HG02852 (cell line): ENCODE results near the gene CNPY1.

Experiments used
- ATAC-seq: cut with Tn5 transposase; IDR thresholded peaks from one replicate; pipeline ENCODE4 v1.9.1; 2021; ENCODE audit warnings: mild to moderate bottlenecking, moderate library complexity; ENCODE audit not compliant: unreplicated experiment

Gene CNPY1

DNA sequence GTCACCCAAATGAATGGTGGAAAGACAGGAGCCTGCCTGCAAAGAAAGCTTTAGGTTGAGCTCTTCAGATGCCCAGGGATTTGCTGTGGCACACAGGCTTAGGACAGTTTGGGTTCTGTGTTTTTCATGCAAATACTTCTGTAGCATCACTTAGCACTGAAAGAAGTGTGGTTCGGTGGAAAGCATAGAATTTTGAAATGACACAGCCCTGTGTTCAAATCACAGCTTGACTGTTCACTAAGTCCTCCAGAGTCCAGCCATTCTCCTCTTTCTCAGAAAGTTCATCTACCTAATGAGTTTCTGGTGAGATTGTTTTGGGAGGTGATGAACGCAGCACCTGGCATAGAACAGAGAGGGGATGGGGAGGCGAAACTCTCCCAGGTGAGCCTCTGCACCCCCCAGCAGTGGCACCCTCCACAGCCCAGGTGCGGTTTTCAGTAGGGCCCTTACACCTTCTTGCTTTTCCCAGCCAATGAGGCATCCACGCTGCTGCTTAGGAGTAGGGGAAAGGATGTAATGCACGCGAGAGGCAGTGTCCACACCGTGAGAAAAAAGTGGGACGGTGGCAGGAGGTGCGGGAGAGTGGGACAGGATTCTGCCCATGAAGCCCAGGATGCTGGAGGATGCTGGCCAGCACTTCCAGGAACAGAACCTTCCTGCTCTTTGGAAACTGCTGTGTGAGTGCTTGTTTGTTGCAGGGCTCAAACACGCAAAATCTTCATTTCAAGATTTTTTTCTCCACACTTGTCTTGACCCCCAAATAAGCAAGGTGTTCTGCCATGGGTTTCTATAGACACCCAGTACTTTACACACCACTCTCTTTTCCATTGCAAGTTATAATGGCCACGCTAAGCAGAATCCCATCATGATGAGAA lies 76.8 kb downstream of the CNPY1 start:
- no peak for ATAC-seq

DNA sequence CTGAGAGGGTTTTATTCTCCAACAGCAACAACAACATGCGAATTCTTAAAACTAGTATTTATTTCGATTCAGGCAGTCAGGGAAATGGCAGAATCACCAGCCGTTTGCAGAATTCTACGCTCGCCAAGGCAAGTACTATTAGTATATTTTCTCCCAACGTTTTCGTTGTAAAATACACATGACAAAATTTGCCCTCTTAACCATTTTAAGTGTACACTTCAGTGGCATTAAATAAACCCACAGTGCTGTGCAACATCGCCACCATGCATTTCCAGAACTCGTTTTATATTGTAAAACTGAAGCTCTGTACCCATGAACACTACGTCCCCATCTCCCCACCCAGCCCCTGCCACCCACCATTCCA lies 77.6 kb downstream of the CNPY1 start:
- ATAC-seq, result no peak

DNA sequence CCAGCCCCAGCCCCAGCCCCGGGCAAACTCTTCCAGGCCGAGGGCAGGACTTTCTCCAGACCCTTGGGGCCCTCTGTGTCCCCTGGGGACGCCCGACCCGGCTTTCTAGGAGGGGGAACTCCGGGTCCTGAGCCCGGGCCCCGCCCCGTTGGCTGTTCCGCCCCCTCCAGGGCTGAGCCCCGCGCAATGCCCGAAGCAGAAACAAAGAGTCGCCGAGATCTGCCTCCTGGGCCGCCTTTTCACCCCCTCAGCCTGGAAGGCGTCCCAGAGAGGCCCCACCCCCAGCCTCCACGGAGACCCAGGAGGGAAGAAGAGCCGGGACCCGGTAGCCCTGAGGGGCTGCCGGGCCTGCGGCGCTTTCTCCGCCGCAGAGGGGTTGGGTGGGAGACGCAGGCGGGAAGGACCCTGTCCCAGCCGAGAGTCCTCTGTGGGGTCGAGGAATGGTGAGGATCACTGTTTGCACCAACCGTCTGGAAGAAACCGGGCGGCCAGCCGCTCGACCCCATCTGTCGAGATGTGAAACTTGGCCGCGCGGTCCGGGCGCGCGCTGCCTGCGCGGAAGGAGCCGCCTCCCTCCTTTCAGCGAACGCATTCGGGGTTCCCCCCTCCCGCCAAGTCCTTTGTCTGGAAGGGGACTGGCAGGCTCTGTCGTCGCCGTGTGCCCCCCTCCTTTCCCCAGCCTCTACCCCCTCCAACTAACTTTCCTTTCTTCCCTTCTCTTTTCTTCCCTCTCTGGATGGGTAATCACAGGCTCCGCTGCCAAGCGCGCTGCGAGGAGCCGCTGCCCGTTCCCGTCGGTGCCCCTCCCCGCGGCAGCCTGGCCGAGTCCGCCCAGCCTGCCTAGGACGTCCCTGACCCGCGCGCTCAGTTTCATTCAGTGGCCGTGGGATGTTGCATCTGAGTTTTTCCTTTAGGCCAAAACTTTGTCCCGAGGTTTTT lies 78.2 kb downstream of the CNPY1 start:
- ATAC-seq, result no peak

DNA sequence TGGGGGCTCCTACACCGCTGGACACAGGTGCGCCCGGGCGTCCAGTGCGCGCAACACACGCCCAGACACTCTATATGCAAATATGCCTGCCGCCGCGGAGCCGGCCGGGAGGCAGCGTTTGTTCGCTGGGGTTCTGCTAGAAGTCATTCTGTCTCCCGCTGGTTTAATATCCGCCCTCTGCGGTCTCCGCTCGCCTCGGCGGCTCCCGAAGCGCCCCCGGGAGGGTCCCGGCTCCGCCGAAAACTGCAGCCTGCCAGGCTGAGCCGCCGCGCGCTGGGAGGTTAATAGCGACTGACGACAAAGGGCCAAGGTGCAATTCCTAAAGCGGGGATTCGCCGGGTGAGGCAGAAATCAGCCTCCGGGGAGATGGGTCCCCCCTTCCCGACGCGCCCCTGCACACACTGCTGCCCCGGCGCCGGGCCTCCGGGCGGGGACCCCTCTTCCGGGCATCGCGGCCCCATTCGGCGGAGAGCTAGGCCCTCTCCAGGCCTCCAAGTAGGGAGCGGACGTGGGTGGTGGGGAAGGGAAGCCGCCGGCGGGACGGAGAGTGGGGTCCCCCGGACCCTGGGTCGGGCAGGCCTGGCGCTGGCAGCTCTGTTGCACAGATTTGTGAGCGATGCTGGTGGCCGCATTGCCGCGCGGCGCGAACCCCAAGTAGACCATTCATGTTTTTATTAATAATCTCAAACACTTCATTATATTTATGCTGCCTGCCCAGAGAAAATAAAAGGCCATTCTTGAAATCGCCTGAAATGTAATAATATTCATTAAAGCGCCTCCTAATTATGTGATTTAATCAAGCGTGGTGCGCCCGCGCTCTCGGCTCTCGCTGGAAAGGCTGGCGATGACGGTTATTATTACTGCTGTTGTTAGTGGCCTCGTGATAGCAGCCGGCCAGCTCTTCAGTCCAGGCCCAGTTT lies 79.3 kb downstream of the CNPY1 start:
- ATAC-seq, result peak; percentile 43

DNA sequence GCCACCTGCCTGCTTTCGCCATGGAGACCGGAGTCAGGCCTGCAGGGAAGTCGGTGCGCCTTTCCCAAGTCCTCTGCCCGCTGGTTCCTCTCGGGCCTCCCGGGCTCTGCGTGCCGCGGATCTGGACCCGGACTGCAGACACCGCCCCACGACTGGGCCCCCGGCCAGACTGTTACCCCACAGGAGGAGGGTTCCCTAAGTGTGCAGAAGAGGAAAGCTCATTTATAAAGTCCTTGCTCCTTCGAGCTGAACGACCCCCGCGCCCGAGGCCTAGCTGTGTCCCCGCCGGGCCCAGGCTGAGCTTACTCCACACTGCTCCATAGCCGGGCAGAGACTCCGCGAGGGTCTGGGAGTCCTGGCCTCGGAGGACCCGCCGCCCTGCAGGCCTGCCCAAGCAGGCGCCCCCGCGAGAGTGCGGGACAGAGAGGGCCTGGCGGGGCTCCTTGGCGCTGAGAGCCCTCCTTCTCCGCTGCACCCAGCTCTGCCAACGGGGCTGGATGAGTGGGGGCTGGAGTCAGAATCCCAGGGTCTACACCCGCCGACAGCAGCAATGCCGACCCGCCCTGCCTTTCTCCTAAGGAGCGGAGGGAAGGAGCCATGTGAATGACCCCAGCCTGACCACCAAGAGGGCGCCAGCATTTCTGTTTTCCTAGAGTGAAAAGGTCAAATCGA lies 80.1 kb downstream of the CNPY1 start:
- ATAC-seq, result no peak

DNA sequence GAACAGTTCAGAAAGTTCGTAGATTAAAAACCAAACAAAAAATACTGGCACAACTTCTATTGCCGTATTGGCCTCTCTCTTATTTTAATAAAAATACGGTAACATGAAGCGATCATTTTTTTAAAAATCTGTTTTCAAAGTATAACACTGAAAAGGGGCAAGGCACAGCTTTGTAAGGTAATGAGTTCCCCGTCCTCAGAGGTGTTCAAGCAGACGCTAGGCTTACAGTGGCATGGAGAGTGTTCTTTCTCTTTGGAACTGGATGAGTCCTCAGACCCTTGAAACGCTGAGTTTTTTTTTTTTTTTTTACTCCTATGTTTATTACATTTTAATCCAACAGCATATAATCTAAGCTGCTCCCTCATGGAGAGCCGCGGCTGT lies 80.6 kb downstream of the CNPY1 start:
- ATAC-seq, result no peak

DNA sequence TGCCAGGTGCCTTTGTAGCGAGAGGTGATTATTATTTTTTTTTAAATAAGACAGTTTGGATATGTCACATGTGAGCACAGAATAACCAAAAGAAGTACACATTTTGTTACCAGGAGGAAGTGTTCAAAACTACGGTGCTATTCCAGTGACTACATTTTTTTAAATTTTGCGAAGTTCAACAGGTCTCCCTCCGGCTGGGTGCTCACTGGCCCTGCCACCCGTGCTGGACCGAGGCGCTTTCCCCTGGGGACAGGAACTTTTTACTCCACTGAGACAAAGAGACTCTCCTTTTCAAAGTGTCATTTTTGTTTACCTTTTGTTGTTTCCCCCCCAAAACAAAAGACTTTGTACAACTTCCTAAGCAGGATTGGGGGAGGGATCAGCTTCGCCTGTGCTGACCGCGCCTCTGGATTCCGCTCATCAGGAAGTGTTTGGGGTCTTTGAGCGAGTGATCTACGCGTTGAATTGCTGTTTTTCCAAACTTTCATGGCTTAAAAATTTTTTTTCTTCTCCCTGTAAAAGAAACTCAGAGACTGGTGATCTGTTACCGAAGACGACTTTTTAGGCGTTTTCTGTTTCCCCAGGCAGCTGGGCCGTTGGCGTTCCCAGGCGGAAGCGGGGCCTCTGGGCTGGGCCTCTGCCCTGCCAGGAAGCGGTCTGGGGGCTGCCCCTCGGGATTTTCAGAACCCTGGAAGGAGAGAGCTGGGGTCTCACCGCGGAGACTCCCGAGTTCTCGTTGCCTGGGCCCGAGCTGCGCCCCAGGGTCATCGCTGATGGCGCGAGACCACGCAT lies 81.2 kb downstream of the CNPY1 start:
- no peak for ATAC-seq

DNA sequence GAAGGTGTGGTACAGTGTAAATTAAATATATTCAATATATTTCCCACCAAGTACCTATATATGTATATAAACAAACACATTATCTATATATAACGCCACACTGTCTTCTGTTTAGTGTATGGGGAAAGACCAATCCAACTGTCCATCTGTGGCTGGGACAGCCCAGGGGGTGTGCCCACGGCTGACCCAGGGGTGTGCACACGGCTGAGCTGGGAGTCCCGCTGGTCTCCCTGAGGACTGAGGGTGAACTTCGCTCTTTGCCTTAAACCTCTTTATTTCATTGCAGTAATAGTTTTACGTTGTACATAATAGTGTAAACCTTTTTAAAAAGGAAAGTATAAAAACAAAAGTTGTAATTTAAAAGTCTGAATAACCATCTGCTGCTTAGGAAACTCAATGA lies 82.2 kb downstream of the CNPY1 start:
- ATAC-seq, result no peak

DNA sequence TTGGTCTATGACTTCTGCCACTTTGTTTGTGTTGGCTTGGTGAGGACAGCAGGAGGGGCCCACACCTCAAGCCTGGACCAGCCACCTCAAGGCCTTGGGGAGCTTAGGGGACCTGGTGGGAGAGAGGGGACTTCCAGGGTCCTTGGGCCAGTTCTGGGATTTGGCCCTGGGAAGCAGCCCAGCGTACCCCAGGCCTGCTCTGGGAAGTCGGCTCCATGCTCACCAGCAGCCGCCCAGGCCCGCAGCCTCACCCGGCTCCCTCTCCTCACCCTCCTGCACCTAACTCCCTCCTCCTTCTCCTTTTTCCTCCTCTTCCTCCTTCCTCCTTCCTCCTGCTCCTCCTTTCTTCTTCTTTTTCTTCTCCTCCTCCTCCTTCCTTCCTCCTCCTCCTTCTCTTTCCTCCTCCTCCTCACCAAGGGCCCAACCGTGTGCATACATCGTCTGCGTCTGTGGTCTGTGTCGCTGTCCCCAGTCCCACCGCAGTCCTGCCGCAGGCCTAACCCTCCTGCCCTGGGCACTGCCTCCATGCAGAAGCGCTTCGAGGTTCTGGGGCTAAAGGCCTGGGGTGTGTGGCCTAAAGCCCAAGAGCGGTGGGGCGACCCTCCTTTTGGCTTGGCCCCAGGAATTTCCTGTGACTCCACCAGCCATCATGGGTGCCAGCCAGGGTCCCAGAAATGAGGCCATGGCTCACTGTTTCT lies 83.1 kb downstream of the CNPY1 start:
- no peak for ATAC-seq

DNA sequence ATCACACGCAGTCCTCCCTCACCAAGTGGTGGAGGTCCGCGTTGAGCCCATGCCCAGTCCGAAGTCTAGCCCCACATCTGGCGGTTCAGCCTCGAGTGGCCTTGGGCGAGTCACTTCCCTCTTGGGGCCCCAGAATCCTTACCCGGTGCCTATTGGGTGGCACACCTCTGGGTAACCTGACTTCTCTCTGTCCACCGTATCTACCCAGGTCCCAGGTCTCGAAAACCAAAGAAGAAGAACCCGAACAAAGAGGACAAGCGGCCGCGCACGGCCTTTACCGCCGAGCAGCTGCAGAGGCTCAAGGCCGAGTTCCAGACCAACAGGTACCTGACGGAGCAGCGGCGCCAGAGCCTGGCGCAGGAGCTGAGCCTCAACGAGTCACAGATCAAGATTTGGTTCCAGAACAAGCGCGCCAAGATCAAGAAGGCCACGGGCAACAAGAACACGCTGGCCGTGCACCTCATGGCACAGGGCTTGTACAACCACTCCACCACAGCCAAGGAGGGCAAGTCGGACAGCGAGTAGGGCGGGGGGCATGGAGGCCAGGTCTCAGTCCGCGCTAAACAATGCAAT lies 84.1 kb downstream of the CNPY1 start:
- no peak for ATAC-seq

DNA sequence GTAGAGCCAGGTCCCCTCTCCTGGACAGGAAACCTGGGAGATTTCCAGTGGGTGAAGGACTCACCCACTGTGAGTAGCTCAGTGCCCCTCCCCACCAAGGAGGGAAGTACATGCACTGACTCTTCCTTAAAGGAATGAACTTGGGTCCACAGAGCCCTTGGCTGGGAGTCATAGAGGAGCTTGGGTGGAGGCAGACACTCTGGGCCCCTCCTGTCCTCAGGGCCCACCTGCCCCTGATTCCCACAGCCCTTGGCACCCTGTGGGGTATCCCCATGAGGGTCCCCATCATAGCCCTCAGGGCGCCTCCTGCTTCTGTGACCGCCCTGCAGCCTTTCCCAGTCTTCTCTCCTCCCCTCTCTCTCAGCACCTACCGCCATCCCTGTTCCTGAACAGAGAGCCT lies 84.7 kb downstream of the CNPY1 start:
- ATAC-seq, result no peak

DNA sequence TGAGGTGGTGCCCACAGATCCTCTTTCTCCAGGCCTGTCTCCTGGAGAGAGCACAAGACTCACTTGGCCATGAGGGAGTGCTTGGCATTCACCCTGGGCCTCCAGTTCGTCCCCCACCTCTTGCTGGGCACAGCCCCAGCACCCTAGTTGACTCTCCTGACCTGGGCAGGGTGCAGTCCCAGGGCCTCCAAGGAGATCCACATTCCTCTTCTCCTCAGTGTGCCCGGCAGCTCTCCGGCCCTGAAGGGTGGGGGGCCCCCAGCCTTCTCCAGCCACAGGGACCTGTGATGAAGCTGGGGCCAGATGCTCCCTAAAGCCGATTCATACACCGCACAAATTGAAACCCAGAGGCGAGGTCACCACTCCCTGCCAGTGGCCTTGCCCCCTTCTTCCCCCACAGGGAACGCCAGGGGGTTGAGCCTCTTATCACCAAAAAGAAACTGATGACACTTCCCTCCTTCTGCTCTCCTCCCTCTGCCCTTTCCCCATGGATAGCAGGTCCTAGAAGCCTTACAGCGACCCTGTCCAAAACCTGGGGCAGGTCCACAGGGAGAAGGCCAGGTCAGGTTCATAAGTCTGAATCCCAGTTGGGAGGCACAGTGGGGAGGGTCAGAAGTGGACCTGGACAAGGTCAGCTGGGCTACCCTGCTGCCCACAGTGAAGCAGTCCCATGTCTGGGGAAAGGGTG lies 85.3 kb downstream of the CNPY1 start:
- ATAC-seq, result no peak

DNA sequence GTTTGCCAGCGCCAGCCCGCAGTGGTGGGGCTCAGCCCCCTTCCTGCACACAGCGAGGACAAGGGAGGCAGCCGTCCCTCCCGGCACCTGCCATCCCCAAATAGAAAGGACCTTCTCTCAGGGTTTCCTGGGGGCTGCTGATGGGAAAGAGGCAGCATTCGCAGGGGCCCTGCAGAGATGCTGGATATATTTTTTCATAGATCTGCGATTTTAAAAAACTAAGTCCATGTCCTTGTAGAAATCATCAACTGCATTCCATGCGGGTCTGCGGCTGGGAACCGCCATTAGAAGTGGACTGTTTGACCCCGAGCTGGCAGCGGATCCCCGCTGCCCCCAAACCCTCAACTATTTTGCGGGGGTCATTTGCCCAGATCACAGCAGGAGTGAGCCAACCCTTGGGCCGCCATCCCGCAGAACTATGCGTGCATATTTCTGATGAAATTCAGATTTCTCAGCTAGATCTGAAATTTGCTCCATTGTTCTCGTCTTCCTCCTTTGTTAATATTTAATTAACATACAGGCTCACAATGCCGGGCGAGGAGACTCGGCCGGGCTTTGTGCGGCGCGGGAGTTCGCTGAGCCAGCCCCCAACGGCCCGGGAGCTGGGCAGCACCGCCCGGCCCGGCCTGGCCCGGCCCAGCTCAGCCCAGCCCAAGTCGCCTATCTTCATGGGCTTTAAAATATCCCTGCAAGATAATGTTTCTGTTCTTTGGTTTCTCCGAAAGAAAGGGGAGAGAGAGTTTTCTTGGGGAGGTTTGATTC lies 86.5 kb downstream of the CNPY1 start:
- ATAC-seq, result no peak

DNA sequence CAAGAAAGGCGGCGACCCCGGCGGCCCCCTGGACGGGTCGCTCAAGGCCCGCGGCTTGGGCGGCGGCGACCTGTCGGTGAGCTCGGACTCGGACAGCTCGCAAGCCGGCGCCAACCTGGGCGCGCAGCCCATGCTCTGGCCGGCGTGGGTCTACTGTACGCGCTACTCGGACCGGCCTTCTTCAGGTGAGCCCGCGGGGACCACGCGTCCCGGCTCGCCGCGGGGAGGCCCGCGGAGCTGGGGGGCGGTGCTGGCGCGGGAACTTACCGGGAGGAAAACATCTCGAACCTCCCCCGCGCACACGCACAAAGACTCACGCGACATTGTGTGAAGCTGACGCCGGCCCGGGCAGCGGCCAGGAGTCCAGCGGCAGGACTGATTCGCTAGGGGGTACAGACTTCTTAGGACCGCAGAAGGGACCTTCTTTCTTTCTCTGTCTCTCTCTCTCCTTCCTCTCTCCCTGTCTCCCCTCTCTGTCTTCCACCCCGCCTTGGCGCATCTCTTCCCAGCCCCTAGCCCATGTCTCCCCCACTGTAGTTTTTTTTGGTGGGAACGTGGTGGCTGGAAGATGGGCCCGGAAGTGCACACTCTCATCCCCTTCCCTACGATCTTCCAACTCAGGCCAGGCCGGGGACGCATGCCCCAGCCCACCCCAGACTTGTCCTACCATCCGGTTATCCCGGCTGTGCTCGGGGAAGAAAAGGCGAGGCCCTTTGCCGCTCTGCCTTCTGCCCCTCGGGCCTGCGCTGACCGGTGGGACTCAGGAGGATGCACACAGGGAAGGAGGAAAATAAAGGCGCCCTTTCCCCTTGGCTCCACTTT lies 87.3 kb downstream of the CNPY1 start:
- ATAC-seq, result no peak

DNA sequence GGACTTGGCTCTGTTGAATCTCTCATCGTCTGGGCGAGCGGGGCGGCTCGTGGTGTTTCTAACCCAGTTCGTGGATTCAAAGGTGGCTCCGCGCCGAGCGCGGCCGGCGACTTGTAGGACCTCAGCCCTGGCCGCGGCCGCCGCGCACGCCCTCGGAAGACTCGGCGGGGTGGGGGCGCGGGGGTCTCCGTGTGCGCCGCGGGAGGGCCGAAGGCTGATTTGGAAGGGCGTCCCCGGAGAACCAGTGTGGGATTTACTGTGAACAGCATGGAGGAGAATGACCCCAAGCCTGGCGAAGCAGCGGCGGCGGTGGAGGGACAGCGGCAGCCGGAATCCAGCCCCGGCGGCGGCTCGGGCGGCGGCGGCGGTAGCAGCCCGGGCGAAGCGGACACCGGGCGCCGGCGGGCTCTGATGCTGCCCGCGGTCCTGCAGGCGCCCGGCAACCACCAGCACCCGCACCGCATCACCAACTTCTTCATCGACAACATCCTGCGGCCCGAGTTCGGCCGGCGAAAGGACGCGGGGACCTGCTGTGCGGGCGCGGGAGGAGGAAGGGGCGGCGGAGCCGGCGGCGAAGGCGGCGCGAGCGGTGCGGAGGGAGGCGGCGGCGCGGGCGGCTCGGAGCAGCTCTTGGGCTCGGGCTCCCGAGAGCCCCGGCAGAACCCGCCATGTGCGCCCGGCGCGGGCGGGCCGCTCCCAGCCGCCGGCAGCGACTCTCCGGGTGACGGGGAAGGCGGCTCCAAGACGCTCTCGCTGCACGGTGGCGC lies 88.1 kb downstream of the CNPY1 start, which contains the start of gene EN2:
EN2 (plus strand) TSS at position 19 of the 767 bp plus-strand sequence; CDS start at position 268, 249 bp downstream.
- ATAC-seq, result no peak
